Upper lobe of left lung (tissue), 4 donors: ENCODE results near the gene PLEKHM2.

Experiments used
- EP300 ChIP-seq, 4 donors: sonication (generic); formaldehyde crosslinking; IDR thresholded peaks; one replicate each; pipeline ENCODE4 v1.5.1; 2017; ENCODE audit warnings: antibody characterized with exemption in 4 of 4, control low read depth in 2 of 4
- POLR2A ChIP-seq, 4 donors: fragments of 450-650 bp; IDR thresholded peaks; one replicate each; pipeline ENCODE4 v1.5.1; 2016 to 2017; ENCODE audit warnings: antibody characterized with exemption in 4 of 4, mild to moderate bottlenecking in 2 of 4
- TF ChIP-seq, protein P1 (sequence below), 6 experiments: fragments of 450-650 bp in 4 of 6; fragments of 200-600 bp in 2 of 6; sonication (generic) in 2 of 6; IDR thresholded peaks; one replicate each; pipeline ENCODE4 v1.5.1; 2016 to 2019; ENCODE audit warnings: antibody characterized with exemption in 6 of 6

DNA sequence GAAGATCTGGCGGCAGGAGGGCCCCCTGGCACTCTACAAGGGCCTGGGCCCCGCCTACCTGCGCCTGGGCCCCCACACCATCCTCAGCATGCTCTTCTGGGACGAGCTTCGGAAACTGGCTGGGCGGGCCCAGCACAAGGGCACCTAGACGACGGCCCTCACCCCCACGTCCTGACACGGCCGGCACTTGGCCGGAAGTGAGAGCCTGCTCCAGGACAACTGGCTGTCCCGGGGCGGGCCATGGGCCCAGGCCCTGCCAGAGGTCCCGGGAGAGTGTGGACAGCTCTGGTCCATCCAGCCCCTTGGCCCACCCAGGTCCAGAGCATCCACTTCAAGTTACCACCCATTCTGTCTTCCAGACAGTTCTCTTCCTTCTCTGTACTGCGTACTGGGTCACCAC is 55.1 kb downstream of the PLEKHM2 start:
- TF ChIP-seq, protein P1, sequence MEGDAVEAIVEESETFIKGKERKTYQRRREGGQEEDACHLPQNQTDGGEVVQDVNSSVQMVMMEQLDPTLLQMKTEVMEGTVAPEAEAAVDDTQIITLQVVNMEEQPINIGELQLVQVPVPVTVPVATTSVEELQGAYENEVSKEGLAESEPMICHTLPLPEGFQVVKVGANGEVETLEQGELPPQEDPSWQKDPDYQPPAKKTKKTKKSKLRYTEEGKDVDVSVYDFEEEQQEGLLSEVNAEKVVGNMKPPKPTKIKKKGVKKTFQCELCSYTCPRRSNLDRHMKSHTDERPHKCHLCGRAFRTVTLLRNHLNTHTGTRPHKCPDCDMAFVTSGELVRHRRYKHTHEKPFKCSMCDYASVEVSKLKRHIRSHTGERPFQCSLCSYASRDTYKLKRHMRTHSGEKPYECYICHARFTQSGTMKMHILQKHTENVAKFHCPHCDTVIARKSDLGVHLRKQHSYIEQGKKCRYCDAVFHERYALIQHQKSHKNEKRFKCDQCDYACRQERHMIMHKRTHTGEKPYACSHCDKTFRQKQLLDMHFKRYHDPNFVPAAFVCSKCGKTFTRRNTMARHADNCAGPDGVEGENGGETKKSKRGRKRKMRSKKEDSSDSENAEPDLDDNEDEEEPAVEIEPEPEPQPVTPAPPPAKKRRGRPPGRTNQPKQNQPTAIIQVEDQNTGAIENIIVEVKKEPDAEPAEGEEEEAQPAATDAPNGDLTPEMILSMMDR (IDR thresholded peaks at IDR 0.05) = no peak
- TF ChIP-seq EP300 (IDR thresholded peaks at IDR 0.05) (no peak), POLR2A (IDR thresholded peaks at IDR 0.05) (no peak)
